ENCODE measurements around the gene ADGRE3.

DNA sequence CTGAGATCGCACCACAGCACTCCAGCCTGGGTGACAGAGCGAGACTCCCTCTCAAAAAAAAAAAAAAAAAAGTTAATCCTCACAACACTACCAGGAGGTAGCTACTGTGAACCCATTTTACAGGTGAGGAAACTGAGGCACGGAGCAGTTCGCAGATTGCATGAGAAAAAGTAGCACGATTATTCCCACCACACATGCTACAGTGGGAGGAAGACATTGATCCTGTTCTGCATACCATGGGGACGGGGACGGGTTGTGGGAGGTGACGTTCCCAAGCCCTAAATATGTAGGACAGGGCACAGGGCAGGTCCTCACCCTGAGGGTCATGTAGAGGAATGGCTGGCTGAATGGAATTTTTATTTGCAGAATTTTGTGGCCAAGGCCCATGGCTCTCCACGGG is 68.0 kb downstream of the ADGRE3 start:
- TF ChIP-seq, protein P1, sequence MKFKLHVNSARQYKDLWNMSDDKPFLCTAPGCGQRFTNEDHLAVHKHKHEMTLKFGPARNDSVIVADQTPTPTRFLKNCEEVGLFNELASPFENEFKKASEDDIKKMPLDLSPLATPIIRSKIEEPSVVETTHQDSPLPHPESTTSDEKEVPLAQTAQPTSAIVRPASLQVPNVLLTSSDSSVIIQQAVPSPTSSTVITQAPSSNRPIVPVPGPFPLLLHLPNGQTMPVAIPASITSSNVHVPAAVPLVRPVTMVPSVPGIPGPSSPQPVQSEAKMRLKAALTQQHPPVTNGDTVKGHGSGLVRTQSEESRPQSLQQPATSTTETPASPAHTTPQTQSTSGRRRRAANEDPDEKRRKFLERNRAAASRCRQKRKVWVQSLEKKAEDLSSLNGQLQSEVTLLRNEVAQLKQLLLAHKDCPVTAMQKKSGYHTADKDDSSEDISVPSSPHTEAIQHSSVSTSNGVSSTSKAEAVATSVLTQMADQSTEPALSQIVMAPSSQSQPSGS (CRISPR knock-in tag; IDR thresholded peaks at IDR 0.05; ENCODE audit: borderline replicate concordance, low read depth), result no peak
- TF ChIP-seq, protein P2, sequence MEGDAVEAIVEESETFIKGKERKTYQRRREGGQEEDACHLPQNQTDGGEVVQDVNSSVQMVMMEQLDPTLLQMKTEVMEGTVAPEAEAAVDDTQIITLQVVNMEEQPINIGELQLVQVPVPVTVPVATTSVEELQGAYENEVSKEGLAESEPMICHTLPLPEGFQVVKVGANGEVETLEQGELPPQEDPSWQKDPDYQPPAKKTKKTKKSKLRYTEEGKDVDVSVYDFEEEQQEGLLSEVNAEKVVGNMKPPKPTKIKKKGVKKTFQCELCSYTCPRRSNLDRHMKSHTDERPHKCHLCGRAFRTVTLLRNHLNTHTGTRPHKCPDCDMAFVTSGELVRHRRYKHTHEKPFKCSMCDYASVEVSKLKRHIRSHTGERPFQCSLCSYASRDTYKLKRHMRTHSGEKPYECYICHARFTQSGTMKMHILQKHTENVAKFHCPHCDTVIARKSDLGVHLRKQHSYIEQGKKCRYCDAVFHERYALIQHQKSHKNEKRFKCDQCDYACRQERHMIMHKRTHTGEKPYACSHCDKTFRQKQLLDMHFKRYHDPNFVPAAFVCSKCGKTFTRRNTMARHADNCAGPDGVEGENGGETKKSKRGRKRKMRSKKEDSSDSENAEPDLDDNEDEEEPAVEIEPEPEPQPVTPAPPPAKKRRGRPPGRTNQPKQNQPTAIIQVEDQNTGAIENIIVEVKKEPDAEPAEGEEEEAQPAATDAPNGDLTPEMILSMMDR (IDR thresholded peaks at IDR 0.05), result no peak
- TF ChIP-seq, protein P3, sequence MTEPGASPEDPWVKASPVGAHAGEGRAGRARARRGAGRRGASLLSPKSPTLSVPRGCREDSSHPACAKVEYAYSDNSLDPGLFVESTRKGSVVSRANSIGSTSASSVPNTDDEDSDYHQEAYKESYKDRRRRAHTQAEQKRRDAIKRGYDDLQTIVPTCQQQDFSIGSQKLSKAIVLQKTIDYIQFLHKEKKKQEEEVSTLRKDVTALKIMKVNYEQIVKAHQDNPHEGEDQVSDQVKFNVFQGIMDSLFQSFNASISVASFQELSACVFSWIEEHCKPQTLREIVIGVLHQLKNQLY (CRISPR knock-in tag; IDR thresholded peaks at IDR 0.05), result no peak
- no peak for TF ChIP-seq TEAD4 (CRISPR knock-in tag; IDR thresholded peaks at IDR 0.05)
- TF ChIP-seq TP53 (CRISPR knock-in tag; IDR thresholded peaks at IDR 0.05), result no peak
